B cell (primary cell): ENCODE data around the gene POLE.

ENCODE experiments used
- CTCF ChIP-seq: fragments of 200-600 bp; IDR thresholded peaks from one replicate; pipeline ENCODE4 v1.8.0; 2022; ENCODE audit warnings: antibody characterized with exemption, mild to moderate bottlenecking
- EZH2 ChIP-seq: IDR thresholded peaks from 2 replicates; pipeline ENCODE4 v1.6.1; 2012; ENCODE audit warnings: borderline replicate concordance, low read depth, mild to moderate bottlenecking, moderate library complexity, low read length; ENCODE audit not compliant: insufficient read depth, poor library complexity, severe bottlenecking

GRCh38 chr12:132620113-132620898, 66.8 kb downstream of the POLE start:
- TF ChIP-seq CTCF (no peak), EZH2 (no peak)
